ENCODE results near the gene COL23A1.
"Not testable (repeated sequence)": the region's sequence is repeated elsewhere in the genome, so short reads cannot be mapped to it uniquely, and the experiment has no call there.

The COL23A1 gene

GRCh38 chr5:178585421-178585820 lies 4.8 kb downstream of the COL23A1 start:
- CTCF ChIA-PET; H3K4me1 ChIP-seq (ENCODE audit: control insufficient read depth, insufficient read depth, low read length); H3K36me3 ChIP-seq (ENCODE audit: control insufficient read depth in 2 of 2, insufficient read depth in 1 of 2, low read length in 2 of 2); H3K4me3 ChIP-seq (ENCODE audit: low read depth, low read length); H3K9me3 ChIP-seq (ENCODE audit: control insufficient read depth, insufficient read depth, low read depth, low read length); H3K27ac ChIP-seq (ENCODE audit: extremely low read depth, low read depth, low read length): not testable (repeated sequence)
- POLR2A ChIA-PET, result interaction anchor here (0.6 kb wide), 1 partner anchor 40 kb away, joined by 3 read pairs; no protein-coding TSS in a partner anchor

GRCh38 chr5:178583279-178583678 lies 6.9 kb downstream of the COL23A1 start:
- H3K4me3 ChIP-seq (ENCODE audit: low read depth, low read length), result no peak overlapping the region
- CTCF ChIA-PET, result interaction anchor here (0.5 to 1.2 kb wide), 4 partner anchors 56 to 350 kb away, joined by 3 to 5 read pairs (median 3); no protein-coding TSS in a partner anchor
- peaks cover 3% of the 10 kb centered on the region; the same call in 1 of the 2 replicates for H3K4me1 ChIP-seq (ENCODE audit: control insufficient read depth, insufficient read depth, low read length)
- H3K27ac ChIP-seq (ENCODE audit: extremely low read depth, low read depth, low read length), result no peak overlapping the region
- POLR2A ChIA-PET, result no interaction called here
- no peaks in the 10 kb centered on the region for H3K36me3 ChIP-seq (ENCODE audit: control insufficient read depth in 2 of 2, insufficient read depth in 1 of 2, low read length in 2 of 2)
- H3K9me3 ChIP-seq (ENCODE audit: control insufficient read depth, insufficient read depth, low read depth, low read length), result no peaks in the 10 kb centered on the region
- TF ChIP-seq PBX3 (CRISPR knock-in tag; IDR thresholded peaks at IDR 0.05) (no peak), HOXA7 (CRISPR knock-in tag; IDR thresholded peaks at IDR 0.05; ENCODE audit: borderline replicate concordance) (no peak), ZNF777 (tag by site-specific recombination; IDR thresholded peaks at IDR 0.05; ENCODE audit: borderline replicate concordance) (no peak), ZNF488 (tag by site-specific recombination; IDR thresholded peaks at IDR 0.05) (no peak), YY1 (tag by site-specific recombination; IDR thresholded peaks at IDR 0.05) (no peak), ZNF404 (tag by site-specific recombination; IDR thresholded peaks at IDR 0.05) (no peak), ZNF311 (tag by site-specific recombination; IDR thresholded peaks at IDR 0.05; ENCODE audit: borderline replicate concordance) (no peak), OSR2 (tag by site-specific recombination; IDR thresholded peaks at IDR 0.05) (no peak), ZBTB26 (tag by site-specific recombination; optimal IDR thresholded peaks at IDR 0.05) (no peak), ZNF266 (tag by site-specific recombination; IDR thresholded peaks at IDR 0.05; ENCODE audit: low read depth) (no peak), ZNF830 (tag by site-specific recombination; IDR thresholded peaks at IDR 0.05; ENCODE audit: low read depth) (no peak), ZNF600 (tag by site-specific recombination; IDR thresholded peaks at IDR 0.05) (no peak), HOXD13 (CRISPR knock-in tag; IDR thresholded peaks at IDR 0.05; ENCODE audit: borderline replicate concordance) (no peak), ZNF561 (tag by site-specific recombination; IDR thresholded peaks at IDR 0.05; ENCODE audit: borderline replicate concordance) (no peak), SETDB1 (IDR thresholded peaks at IDR 0.05; ENCODE audit: insufficient read length, low read length) (no peak), ZNF133 (tag by site-specific recombination; IDR thresholded peaks at IDR 0.05) (no peak), ZNF302 (tag by site-specific recombination; IDR thresholded peaks at IDR 0.05; ENCODE audit: low read depth) (no peak)

- Histone ChIP-seq H3K4me3 (ENCODE audit: low read depth, low read length) (no peak overlapping the region), H3K36me3 (ENCODE audit: control insufficient read depth in 2 of 2, insufficient read depth in 1 of 2, low read length in 2 of 2) (no peaks in the 10 kb centered on the region), H3K9me3 (ENCODE audit: control insufficient read depth, insufficient read depth, low read depth, low read length) (no peaks in the 10 kb centered on the region), H3K4me1 (ENCODE audit: control insufficient read depth, insufficient read depth, low read length) (no peaks in the 10 kb centered on the region), H3K27ac (ENCODE audit: extremely low read depth, low read depth, low read length) (no peak overlapping the region)
- ChIA-PET CTCF (interaction anchor here (0.8 kb wide), 1 partner anchor 303 kb away, joined by 3 read pairs; no protein-coding TSS in a partner anchor), POLR2A (no interaction called here)
- TF ChIP-seq ZNF404 (tag by site-specific recombination; IDR thresholded peaks at IDR 0.05) (no peak), ZNF362 (tag by site-specific recombination; IDR thresholded peaks at IDR 0.05) (no peak), OVOL3 (tag by site-specific recombination; IDR thresholded peaks at IDR 0.05) (no peak), ZNF416 (tag by site-specific recombination; IDR thresholded peaks at IDR 0.05) (no peak), ZIC2 (tag by site-specific recombination; IDR thresholded peaks at IDR 0.05) (no peak), ZSCAN18 (tag by site-specific recombination; IDR thresholded peaks at IDR 0.05) (no peak), ZNF530 (tag by site-specific recombination; IDR thresholded peaks at IDR 0.05; ENCODE audit: low read depth) (no peak), ZNF214 (tag by site-specific recombination; IDR thresholded peaks at IDR 0.05; ENCODE audit: borderline replicate concordance) (no peak), ZNF677 (tag by site-specific recombination; IDR thresholded peaks at IDR 0.05) (no peak), ZNF571 (tag by site-specific recombination; IDR thresholded peaks at IDR 0.05) (no peak), KLF17 (tag by site-specific recombination; IDR thresholded peaks at IDR 0.05) (no peak)
These were observed 7.9 kb downstream of the COL23A1 start for GRCh38 chr5:178582291-178582690.

Measured in HEK293 (cell line).